ENCODE measurements around the gene LRCH2. TPM values are rescaled to one million over a fixed set of nuclear protein-coding genes. Genes with fewer than 3 reads are reported as not detected.

Gene LRCH2
- total and polyA plus RNA-seq, 4 donors = 1.1 to 15.1 (median 2.9) TPM

- no peak overlapping the region for H3K9ac ChIP-seq (ENCODE audit: insufficient read depth in 1 of 2, low read length in 2 of 2)
- no peaks in the 10 kb centered on the region for H3K36me3 ChIP-seq (ENCODE audit: control insufficient read depth in 4 of 4, insufficient read depth in 4 of 4, low read length in 4 of 4)
- no peak overlapping the region for H3K4me3 ChIP-seq
- no peak overlapping the region for H3K27ac ChIP-seq (ENCODE audit: low read depth in 1 of 2, low read length in 1 of 2)
- H3K9me3 ChIP-seq (ENCODE audit: control insufficient read depth in 4 of 4, insufficient read depth in 3 of 4, low read length in 3 of 4) = peaks cover 0 to 20% (median 0%) of the 10 kb centered on the region in 4 donors
- no peaks in the 10 kb centered on the region for H3K4me1 ChIP-seq (ENCODE audit: control insufficient read depth in 5 of 5, insufficient read depth in 5 of 5, low read length in 5 of 5)
- 96% methylated on average over 40 to 64 of the region's 64 CpGs for WGBS, 2 donors
- ATAC-seq (ENCODE audit: insufficient read depth, low FRiP score) (no peak), DNase-seq (no peak)
- no peak for TF ChIP-seq CTCF (IDR thresholded peaks at IDR 0.05; ENCODE audit: control extremely low read depth, extremely low read depth)
- peaks cover 0 to 8% (median 5%) of the 10 kb centered on the region in 3 donors for H3K27me3 ChIP-seq (ENCODE audit: control insufficient read depth in 3 of 3, insufficient read depth in 3 of 3, low read length in 2 of 3)
Measured at GRCh38 chrX:115190636-115191489, 43.0 kb downstream of the LRCH2 start.

GRCh38 chrX:115189646-115190635 is 44.0 kb downstream of the LRCH2 start:
- no peak overlapping the region for H3K27ac ChIP-seq (ENCODE audit: low read depth in 1 of 2, low read length in 1 of 2)
- 95 to 99% methylated on average over 47 to 76 of the region's 76 CpGs for WGBS, 2 donors
- ATAC-seq (ENCODE audit: insufficient read depth, low FRiP score) (no peak), DNase-seq (no peak)
- no peak overlapping the region for H3K9ac ChIP-seq (ENCODE audit: insufficient read depth in 1 of 2, low read length in 2 of 2)
- no peaks in the 10 kb centered on the region for H3K36me3 ChIP-seq (ENCODE audit: control insufficient read depth in 4 of 4, insufficient read depth in 4 of 4, low read length in 4 of 4)
- H3K4me1 ChIP-seq (ENCODE audit: control insufficient read depth in 5 of 5, insufficient read depth in 5 of 5, low read length in 5 of 5) = no peaks in the 10 kb centered on the region
- peaks cover 0 to 20% (median 0%) of the 10 kb centered on the region in 4 donors for H3K9me3 ChIP-seq (ENCODE audit: control insufficient read depth in 4 of 4, insufficient read depth in 3 of 4, low read length in 3 of 4)
- H3K27me3 ChIP-seq (ENCODE audit: control insufficient read depth in 3 of 3, insufficient read depth in 3 of 3, low read length in 2 of 3) = peaks cover 0 to 3% (median 0%) of the 10 kb centered on the region in 3 donors
- H3K4me3 ChIP-seq = no peak overlapping the region
- no peak for TF ChIP-seq CTCF (IDR thresholded peaks at IDR 0.05; ENCODE audit: control extremely low read depth, extremely low read depth)

GRCh38 chrX:115189110-115189509 is 44.8 kb downstream of the LRCH2 start, which contains the start of gene RBMXL3:
TSS of gene RBMXL3 (plus strand) at chrX:115189410. CDS start at chrX:115189442, 32 bp downstream.
- peaks cover 0 to 6% (median 3%) of the 10 kb centered on the region in 3 donors for H3K27me3 ChIP-seq (ENCODE audit: control insufficient read depth in 3 of 3, insufficient read depth in 3 of 3, low read length in 2 of 3)
- no peak within 1 kb of the TSS for H3K9ac ChIP-seq (ENCODE audit: insufficient read depth in 1 of 2, low read length in 2 of 2)
- H3K4me3 ChIP-seq = no peak within 1 kb of the TSS
- H3K36me3 ChIP-seq (ENCODE audit: control insufficient read depth in 4 of 4, insufficient read depth in 4 of 4, low read length in 4 of 4) = no peaks in the 10 kb centered on the region
- H3K27ac ChIP-seq (ENCODE audit: low read depth in 1 of 2, low read length in 1 of 2) = no peak within 1 kb of the TSS
- no peak for ATAC-seq (ENCODE audit: insufficient read depth, low FRiP score)
- no peak for DNase-seq
- H3K9me3 ChIP-seq (ENCODE audit: control insufficient read depth in 4 of 4, insufficient read depth in 3 of 4, low read length in 3 of 4) = peaks cover 0 to 20% (median 0%) of the 10 kb centered on the region in 4 donors
- H3K4me1 ChIP-seq (ENCODE audit: control insufficient read depth in 5 of 5, insufficient read depth in 5 of 5, low read length in 5 of 5) = no peaks in the 10 kb centered on the region
- no peak for TF ChIP-seq CTCF (IDR thresholded peaks at IDR 0.05; ENCODE audit: control extremely low read depth, extremely low read depth)
- 93 to 95% methylated on average over 16 of the region's 16 CpGs for WGBS, 2 donors

All from lung (tissue), 12 donors.